Left ventricle myocardium inferior (tissue), 1 donor: ENCODE data around the gene ZSCAN10. TPM values are rescaled to one million over a fixed set of nuclear protein-coding genes. Genes with fewer than 3 reads are reported as not detected.

Experiments used
- DNase-seq: peaks from one replicate; pipeline ENCODE4 v3.0.0-alpha.2; 2020
- H3K27ac ChIP-seq: fragments of 200-600 bp; replicated peaks from 2 replicates; pipeline ENCODE4 v1.8.0; 2021
- H3K27me3 ChIP-seq: fragments of 200-600 bp; 2 replicates; pipeline ENCODE4 v1.8.0; 2021; ENCODE audit warnings: low read depth
- H3K36me3 ChIP-seq: fragments of 200-600 bp; 2 replicates; pipeline ENCODE4 v1.8.0; 2021
- H3K4me1 ChIP-seq: fragments of 200-600 bp; 2 replicates; pipeline ENCODE4 v1.8.0; 2021
- H3K4me3 ChIP-seq: fragments of 200-600 bp; 2 replicates; pipeline ENCODE4 v1.8.0; 2021; ENCODE audit warnings: mild to moderate bottlenecking, moderate library complexity
- H3K9me3 ChIP-seq: fragments of 200-600 bp; replicated peaks from 2 replicates; pipeline ENCODE4 v1.8.0; 2021
- intact Hi-C: fragments of 100-400 bp; cut with micrococcal nuclease; formaldehyde crosslinking; loops from one replicate; pipeline ENCODE4 v1.11.0; 2022
- long read RNA-seq: library from polyadenylated mRNA; unstranded; transcript quantifications from one replicate; pipeline ENCODE4 v2.0.0, GENCODE V29; 2021
- total RNA-seq: library from RNA; stranded (reverse); fragmentation: NEBNext Ultra II Directional; extraction: Animal tissue kit (Norgen Biotek cat#: 25700); gene quantifications from one replicate; pipeline ENCODE4 v1.2.1, GENCODE V29; 2021
- TF ChIP-seq, protein P1 (sequence below): fragments of 200-600 bp; IDR thresholded peaks from 2 replicates; pipeline ENCODE4 v1.8.0; 2021; ENCODE audit warnings: antibody characterized with exemption, mild to moderate bottlenecking, borderline replicate concordance
- donor health status: DM: no; HTN: yes; CAD: no; lungs with severe emphysema.

Gene ZSCAN10
- total RNA-seq, result not detected
- long read RNA-seq, result 0 reads

DNA sequence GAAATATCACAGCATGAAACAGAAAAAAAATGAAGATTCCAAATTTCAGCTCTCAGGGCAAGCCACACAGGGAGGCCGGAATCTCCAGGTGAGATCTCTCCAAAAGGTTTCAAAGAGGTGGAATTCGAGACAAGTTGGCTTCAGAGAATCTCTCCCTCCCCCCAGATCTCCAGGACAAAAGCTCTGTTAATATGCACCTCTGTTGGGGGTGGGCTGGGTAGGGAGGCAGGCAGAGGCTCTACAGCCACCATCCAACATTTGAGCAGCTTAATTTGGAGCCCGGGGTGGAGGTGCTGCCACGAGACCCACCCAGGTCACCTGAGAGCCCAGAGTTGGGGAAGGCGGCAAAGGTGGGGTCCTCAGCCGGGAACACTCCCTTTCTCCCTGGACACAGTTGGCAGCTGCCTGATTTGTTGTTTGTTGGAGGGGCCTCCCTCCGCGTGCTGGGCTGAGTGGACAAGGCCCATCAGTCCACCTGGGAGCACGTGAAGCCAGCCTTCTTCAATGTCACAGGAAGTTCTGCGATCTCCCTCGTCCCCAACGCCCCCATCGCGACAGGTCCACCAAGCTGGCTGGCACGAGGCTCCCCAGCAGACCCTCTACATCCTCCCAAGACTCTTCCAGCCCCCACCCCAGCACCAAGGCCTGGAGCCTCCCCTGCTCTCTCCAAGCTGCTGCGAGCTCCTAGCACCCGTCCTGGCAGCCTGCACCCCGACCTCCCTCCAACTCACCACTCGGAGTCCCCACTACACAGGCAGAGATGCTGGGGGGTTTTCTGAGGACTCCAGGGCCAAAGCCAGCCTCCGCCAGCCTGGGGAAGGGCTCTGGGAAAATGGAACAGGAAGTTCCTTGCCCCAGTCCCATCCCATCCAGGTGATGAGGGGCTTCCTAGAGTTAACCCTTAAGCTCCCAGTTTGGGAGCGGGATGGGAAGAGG is at the start of gene ZSCAN10:
Gene ZSCAN10 (minus strand): TSS at position 836 of the 936 bp plus-strand sequence. CDS start 6,357 bp downstream, outside the sequence.
- H3K27ac ChIP-seq, result peak within 1 kb of the TSS; percentile 56
- DNase-seq, result no peak
- TF ChIP-seq, protein P1, sequence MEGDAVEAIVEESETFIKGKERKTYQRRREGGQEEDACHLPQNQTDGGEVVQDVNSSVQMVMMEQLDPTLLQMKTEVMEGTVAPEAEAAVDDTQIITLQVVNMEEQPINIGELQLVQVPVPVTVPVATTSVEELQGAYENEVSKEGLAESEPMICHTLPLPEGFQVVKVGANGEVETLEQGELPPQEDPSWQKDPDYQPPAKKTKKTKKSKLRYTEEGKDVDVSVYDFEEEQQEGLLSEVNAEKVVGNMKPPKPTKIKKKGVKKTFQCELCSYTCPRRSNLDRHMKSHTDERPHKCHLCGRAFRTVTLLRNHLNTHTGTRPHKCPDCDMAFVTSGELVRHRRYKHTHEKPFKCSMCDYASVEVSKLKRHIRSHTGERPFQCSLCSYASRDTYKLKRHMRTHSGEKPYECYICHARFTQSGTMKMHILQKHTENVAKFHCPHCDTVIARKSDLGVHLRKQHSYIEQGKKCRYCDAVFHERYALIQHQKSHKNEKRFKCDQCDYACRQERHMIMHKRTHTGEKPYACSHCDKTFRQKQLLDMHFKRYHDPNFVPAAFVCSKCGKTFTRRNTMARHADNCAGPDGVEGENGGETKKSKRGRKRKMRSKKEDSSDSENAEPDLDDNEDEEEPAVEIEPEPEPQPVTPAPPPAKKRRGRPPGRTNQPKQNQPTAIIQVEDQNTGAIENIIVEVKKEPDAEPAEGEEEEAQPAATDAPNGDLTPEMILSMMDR, result no peak
- H3K9me3 ChIP-seq, result no peaks in the 10 kb centered on the region
- intact Hi-C loops, result no loop called here
- peaks cover 14% of the 10 kb centered on the region for H3K27me3 ChIP-seq
- H3K4me1 ChIP-seq, result peaks cover 31% of the 10 kb centered on the region
- H3K4me3 ChIP-seq, result peak within 1 kb of the TSS; percentile 51
- H3K36me3 ChIP-seq, result no peaks in the 10 kb centered on the region

DNA sequence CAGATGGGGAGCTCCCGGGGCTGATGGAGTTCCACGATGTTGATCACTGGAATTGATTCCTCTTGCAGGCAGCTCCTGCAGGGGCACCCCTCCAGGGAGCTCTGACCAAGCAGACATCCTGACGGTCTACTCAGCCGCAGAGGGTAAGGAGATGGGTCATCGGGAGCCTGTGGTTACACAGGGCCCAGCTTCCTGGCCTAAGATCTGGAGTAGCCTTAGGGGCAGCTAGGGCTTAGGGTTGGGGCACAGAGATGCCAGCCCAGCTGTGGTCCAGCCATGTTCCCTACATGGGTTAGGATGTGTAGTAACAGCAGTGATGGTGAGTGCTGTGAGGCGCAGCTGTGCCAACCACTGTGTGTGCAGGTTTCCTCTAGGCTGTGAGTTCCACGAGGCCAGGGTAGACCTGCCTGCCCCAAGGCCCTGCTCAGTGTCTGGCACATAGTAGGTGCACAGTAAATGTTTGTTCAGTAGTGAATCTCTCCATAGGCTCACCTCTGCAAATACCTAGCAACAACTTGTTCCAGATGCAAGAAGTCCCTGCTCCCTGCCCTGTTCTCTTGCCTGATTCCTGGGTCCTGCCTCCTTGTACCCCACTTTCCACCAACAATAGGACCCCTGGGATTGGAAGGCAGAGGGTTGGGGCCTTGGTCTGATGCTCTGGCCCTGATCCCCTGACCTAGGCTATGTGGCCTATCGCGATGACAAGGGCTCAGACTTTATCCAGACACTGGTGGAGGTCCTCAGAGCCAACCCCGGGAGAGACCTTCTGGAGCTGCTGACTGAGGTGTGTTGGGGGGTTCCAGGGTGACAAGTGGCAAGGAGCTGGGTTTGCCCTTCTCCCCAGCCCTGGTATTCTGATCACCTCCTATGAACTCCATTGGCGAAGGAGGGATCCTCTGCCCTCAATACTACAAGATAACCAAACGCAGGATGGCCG is 49.4 kb upstream of the ZSCAN10 start:
- H3K27ac ChIP-seq, result peak overlapping the region; percentile 90
- H3K9me3 ChIP-seq, result no peaks in the 10 kb centered on the region
- DNase-seq, result no peak
- H3K36me3 ChIP-seq, result no peaks in the 10 kb centered on the region
- H3K4me1 ChIP-seq, result peaks cover 56% of the 10 kb centered on the region
- no peaks in the 10 kb centered on the region for H3K27me3 ChIP-seq
- TF ChIP-seq, protein P1, result no peak
- intact Hi-C loops, result no loop called here
- H3K4me3 ChIP-seq, result no peak overlapping the region

DNA sequence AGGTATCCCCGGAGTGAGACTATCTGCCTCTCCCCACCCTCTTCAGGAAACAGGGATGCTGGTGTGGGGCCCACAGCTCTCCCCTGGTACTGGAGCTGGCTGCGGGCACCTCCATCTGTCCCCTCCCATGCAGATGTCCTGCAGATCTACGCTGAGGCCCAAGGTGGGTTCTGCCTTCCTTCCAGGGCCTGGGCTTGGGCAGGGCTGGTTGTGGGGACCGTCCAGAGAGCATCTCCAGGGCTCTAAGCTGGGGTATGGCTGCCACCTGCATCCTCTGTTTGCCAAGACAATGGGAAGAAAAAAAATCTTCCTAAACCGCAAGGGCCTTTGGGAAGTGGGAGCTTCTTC is 48.6 kb upstream of the ZSCAN10 start:
- intact Hi-C loops, result no loop called here
- H3K4me1 ChIP-seq, result peaks cover 62% of the 10 kb centered on the region

DNA sequence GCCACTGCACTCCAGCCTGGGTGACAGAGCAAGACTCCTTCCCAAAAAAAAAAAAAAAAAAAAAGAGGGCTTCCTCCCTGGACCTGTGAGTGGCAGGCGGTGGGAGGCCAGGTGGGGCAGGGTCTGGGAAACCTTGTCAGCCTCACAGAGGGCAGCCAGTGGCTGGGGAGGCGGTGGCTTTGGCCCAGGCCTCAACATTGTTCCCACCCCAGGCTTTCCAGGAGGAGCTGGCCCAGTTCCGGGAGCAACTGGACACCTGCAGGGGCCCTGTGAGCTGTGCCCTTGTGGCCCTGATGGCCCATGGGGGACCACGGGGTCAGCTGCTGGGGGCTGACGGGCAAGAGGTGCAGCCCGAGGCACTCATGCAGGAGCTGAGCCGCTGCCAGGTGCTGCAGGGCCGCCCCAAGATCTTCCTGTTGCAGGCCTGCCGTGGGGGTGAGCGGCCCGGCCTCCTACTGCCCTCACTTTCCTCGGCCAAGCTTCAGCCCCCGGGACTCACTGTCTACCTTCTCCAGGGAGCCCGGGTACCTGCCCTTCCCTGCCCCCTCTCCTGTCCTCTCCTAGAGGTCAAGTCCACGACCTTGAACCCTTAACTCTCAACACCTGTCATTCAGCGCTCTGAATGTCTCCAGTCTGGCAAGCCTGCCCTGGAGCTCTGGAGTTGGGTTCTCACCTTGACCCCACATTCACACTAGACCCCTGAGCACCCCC is 48.1 kb upstream of the ZSCAN10 start:
- Histone ChIP-seq H3K27ac (no peak overlapping the region), H3K36me3 (peaks cover 7% of the 10 kb centered on the region), H3K4me1 (peaks cover 62% of the 10 kb centered on the region), H3K9me3 (no peaks in the 10 kb centered on the region), H3K4me3 (no peak overlapping the region), H3K27me3 (no peaks in the 10 kb centered on the region)
- intact Hi-C loops, result no loop called here
- TF ChIP-seq, protein P1, result no peak
- DNase-seq, result no peak

More for the DNA sequence above, 48.6 kb upstream of the ZSCAN10 start:
- peaks cover 2% of the 10 kb centered on the region for H3K36me3 ChIP-seq
- H3K4me3 ChIP-seq, result no peak overlapping the region
- no peak for DNase-seq
- TF ChIP-seq, protein P1, result no peak
- H3K9me3 ChIP-seq, result no peaks in the 10 kb centered on the region
- no peaks in the 10 kb centered on the region for H3K27me3 ChIP-seq
- no peak overlapping the region for H3K27ac ChIP-seq

DNA sequence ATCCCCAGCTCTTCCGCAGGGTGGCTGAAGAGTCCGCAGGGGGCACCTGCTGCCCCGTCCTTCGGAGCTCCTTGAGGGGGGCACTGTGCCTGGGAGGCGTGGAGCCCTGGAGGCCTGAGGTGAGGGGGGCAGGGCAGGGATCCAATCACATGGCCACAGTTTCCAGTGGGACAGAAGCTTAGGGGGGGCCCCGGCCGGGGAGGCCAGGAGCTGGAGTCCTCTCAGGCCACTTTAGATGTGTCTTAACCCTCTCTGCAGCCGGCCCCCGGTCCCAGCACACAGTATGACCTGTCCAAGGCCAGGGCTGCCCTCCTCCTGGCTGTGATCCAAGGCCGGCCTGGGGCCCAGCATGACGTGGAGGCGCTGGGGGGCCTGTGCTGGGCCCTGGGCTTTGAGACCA is 46.6 kb upstream of the ZSCAN10 start:
- Histone ChIP-seq H3K27me3 (no peaks in the 10 kb centered on the region), H3K36me3 (peaks cover 23% of the 10 kb centered on the region), H3K4me1 (peaks cover 48% of the 10 kb centered on the region), H3K9me3 (no peaks in the 10 kb centered on the region), H3K4me3 (no peak overlapping the region), H3K27ac (peak overlapping the region; percentile 92)
- DNase-seq, result no peak
- TF ChIP-seq, protein P1, result no peak
- intact Hi-C loops, result no loop called here
